HuH-7 (cell line): ENCODE results near the gene EXOSC7.
"Not testable (repeated sequence)": the region's sequence is repeated elsewhere in the genome, so short reads cannot be mapped to it uniquely, and the experiment has no call there.

Experiments used
- DNase-seq: peaks from one replicate; pipeline ENCODE4 v3.0.0; 2011; ENCODE audit warnings: low spot score

The EXOSC7 gene

DNA sequence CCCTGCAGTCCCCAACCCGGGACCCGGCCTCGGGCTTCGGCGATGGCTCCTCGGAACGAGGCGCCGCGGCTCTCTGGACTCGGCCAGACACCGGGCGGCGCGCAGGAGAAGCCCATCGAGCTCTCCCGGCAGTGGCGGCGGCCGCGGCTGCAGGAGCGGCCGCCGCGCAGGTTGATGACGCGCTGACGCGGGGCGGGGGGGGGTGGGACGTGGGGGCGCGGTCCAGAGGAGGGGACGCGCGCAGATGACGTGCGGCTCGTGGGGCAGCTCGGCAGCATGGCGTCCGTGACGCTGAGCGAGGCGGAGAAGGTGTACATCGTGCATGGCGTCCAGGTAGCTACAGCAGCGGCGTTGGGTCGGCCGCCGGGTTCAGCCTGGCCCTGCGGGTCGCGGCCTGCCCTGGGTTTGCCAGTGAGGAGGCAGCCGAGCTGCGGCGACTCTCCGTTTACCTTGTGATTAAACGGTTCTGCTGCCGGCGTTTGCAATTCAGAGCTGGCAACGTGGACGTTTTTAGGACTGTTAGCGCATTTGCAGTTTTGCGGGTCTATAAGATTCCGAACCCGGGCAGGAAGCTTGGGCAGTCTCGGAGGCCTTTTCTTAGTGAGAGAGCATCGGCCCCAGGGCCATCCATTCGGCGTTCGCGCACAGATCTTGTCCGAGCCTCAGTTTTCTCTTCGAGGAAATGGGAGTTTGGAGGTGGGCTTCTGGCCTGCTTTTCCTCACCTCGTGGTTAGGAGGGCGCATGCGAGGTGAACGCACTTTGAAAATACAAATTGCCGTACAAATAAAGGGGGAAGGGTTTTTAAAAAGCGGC is at the start of gene EXOSC7, which contains the start of gene ZDHHC3:
EXOSC7 (plus strand) TSS at position 243 of the 814 bp plus-strand sequence; CDS start at position 277, 34 bp downstream.
ZDHHC3 (minus strand) TSS at position 173 of the 814 bp plus-strand sequence. CDS start 16,738 bp downstream, outside the sequence.
- DNase-seq = peak; percentile 95

DNA sequence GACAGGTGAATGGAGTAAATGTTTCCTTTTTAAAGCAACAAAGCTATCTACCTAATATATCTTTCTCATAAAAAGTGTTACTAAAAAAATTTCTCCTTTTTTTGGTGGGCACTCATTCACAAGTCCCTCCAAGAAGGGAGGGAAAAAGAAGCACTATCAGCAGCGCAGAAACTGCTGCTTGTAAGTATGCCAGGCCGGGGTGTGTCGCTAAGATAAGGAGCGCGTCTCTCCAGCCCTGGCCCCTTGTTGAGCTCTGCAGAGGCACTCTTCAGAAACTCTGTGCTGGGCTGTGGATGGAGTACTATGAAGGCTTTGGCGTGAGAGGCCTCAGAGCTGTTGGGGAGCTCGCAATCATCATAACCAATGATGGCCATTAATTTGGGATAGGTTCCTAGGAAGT is 49.1 kb upstream of the EXOSC7 start:
- no peak for DNase-seq

DNA sequence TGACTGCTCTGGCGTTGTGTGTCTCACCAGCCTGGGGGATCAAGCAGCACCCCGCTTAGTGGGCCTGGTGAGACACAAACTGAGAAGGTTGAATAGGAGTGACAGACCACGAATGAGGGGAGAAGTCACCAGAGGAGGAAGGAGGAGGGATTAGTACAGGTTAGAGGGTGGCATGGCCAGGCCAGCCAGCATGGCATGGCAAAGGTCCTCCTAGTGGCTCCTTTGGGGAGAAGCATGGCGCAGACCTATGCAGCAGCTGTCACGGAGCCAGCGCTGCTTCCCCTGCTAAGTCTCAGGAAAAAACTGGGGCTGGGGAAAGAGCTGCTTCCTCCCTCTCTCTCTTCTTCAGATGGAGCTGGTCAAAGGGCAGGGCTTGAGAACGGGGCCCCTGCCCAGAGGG is 48.7 kb upstream of the EXOSC7 start:
- DNase-seq = no peak

DNA sequence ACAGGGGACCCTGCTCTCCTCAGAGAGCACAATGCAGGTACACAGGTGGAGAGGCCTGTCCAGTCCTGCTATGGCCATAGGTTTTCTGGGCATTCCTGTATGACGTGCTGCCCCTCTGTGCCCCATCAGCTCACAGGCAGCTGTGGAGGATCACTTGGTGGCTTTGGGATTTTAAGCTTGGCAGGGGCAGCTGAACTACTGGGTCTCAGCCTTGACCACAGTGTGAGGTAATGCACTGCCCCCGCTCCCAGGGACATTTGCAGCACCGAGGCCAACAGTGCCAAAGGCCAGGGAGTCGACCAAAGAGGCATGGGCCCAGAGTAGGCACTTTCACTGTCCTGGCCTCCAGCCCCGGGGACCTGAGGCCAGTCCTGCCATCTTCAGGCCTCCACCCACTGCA is 46.3 kb upstream of the EXOSC7 start:
- no peak for DNase-seq

DNA sequence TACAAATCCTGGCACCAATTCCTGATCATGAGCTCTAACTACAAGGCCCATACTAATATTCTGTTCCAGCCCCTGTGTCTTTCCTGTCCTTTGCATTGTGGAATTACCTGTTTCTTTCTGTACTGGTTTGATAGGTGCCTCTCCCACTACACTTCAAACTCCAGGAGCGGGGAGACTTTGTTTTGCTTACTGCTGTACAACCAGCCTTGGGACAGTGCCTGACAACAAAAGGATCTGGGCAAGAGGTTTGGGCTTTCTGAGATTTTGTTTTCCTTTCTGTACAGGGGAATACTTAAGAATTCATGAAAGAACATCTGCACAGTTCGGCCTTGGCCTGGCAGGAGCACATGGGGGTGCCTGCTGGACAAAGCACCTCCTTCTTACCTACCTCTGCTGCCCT is 45.1 kb upstream of the EXOSC7 start:
- DNase-seq = no peak

DNA sequence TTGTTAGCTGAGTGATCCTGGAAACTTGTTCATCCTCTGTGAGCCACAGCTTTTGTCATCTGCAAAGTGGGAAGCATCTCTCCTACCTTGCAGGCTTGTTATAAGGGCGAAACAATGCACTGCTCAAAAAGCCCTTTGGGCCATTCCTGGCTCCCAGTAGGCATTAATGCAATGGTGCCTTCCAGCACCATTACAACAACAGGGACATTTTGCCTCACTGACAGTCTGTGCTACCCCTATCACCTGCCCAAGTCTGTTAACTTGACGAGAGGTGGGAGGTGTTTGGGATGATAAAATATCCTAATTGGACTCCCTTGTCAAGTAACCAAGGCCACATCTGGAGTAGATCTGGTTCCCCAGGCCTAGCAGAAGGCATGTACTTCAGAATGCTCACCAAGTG is 44.3 kb upstream of the EXOSC7 start:
- DNase-seq = no peak

DNA sequence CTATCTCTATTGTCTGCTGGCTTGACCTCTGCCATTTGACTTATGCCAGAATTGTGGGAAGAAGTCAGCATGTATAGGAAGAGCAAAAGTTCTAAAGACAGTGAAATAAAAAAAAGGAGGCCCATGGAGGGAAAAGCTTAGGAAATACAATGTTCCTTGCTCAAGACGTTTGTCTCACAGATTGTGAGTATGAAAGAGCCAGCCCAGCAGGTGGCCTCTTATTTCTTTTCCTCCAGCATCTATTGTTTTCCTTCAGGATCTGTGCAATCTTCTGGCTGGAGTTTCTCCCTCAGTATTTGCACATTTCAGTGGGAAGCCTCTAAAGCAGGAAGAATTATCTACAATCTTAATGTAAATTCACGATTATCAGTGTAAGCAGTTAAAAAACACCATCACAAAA is 43.8 kb upstream of the EXOSC7 start:
- DNase-seq = no peak

DNA sequence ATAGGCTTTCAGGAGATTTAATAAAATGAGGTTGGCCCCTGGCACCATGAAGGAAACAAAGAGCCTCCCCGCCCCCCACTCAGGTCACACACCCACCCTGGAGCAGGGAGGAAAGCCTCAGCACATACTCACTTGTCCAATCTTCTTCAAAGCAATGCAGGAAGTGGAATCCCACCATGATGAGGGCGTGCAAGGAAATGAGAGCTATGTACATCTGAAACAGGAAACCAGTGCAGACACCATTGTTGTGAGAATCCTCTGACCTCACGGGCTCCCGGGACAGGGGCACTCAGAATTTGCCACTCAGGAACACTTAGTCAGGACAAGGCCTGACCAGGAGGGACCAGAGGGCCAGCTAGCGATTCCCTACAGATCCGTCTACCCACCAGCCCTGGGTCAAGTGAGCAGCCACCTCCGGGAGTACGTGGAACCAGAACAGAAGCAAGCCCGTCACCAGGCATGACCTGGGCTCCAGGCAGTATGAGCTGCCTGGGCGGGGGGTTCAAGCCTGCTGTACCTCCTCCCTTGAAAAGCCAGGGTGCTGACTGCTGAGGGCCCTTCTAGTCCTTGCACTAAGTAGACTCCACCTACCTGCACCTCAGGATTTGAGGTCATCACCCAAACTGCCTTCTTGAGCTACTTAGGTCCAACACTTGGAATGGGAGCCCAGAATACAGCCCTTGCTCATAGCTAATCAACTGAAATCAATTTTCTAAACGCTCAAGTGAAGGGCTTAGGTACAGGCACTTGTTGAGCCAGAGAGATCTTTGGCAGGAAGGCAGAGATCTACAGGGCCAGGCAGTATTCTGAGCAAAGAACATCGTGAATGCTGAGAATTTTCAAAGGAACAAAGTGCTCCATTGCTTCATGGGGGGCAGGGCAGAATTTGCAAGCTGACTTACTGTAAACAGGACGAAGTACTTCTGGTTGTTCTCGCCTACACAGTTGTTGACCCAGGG is 42.8 kb upstream of the EXOSC7 start:
- DNase-seq = no peak

DNA sequence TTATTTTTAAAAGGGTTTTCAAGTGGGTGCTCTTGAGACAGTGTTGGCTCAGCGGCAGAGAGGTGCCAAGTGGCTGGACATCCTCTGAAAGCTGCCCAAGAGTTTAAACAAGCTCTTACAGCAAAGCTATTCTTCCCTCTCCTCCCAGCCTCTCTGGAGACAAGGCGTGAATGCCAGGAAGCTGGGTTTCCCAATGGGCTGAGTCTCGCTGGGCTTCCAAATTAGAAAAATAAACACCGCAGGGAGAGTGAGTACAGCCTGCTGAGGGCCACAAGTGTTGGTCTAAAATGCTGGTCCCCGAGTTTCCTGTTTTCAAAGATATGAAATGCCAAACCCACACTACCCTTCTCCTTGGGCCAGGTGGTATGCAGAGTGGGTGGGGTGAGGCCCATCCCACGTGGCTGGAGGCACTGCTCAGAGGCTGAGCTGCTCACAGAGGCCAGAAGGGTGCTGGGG is 36.4 kb upstream of the EXOSC7 start:
- no peak for DNase-seq

DNA sequence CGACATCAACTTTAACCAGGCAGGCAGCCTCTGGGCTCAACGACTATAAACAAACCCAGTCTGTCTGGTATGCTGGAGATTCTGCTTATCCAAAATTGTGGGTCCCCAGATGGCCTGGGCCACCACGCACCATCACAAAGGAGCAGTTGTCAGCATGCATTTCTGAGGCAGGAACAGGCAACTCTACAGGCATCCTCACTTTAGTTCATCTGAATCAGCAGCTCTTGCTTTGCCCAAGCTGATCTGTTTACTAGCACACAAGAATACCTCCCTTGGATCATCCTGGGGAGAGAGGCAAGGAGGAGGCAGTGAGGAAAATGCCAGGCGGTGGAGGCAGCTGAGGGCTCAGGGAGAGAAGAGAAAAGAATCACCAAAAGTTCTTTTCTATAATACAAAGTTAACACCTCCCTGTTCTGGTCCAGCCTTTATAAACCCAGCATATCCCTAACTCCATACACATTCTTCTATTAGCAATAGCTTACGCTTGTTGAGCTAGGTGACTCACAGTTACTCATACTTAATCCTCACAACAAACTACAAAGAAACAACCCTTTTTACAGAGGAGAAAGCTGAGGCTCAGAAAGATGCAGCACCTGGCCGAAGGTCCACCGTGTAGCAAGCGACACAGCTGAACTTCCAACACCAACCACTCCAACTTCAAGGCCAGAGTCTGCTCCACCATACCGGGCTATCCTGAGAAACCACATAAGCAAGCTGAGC is 33.7 kb upstream of the EXOSC7 start:
- no peak for DNase-seq

DNA sequence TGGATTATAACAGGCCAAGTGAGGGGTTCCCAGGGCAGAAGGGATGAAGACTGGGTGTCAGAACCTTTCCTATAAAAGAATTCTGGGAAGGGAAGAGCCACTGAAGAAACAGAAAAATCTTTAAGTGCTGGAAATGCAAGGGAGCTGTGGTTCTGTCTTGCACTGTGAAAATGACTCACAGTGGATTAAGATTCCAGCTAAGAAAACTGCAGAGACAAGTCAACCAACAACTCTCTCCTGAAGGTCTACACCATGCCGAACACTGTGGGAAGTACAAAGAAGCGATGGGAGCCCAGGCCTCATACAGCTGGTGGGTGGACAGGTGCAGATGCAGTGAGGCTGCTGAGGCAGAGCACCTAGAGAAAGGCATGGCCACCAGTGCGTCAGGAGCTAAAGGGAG is 27.8 kb upstream of the EXOSC7 start:
- DNase-seq = no peak

DNA sequence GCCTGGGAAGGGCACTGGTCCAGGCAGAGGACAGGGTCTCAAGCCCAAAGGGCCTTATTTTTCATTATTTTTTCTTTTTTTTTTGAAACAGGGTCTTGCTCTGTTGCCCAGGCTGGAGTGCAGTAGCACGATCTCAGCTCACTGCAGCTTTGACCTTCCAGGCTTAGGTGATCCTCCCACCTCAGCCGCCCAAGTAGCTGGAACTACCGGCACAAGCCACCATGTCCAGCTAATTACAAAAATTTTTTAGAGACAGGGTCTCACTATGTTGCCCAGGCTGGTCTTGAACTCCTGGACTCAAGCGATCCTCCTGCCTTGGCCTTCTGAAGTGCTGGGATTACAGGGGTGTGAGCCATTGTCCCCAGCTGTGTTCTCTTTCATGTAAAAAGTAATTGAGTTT is 26.3 kb upstream of the EXOSC7 start:
- DNase-seq = not testable (repeated sequence)

DNA sequence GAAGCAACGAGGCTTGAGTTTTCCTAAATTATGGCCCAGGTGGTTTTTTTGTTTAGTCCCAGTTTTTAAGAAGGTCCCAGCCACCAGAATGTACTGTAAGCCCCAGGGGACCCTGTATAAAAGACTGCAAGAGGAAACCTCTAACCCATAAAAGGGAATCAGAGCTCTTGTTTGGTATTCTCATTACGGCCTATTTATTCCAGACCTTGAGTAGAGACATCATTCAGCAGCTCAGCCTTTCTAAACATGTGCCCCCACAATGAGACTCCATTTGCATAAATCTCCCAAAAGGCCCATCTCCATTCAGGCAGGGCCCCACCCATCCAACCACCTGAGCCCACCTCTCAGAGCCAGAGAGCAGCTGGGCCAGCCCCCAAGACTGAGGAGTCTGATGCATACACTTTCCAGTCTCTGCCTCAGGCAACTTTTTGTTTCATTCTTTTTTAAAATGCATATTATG is 25.7 kb upstream of the EXOSC7 start:
- no peak for DNase-seq

DNA sequence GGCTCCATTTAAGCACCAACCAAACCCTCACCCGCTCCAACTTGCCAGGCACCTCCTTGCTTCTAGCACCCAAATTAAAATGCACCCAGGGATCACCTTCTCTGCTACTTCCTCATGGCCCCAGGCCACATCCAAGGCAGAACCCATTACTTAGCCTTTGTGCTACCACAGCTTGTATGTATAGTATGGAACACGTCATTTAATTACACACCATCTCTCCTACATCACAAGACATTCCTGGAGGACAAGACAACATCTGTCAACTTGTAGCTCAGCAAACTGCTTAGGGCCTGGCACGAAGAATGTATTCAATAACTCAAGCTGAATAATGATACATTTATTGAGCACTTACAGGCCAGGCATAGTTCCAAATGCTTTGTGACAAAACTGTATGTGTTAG is 23.4 kb upstream of the EXOSC7 start:
- no peak for DNase-seq

DNA sequence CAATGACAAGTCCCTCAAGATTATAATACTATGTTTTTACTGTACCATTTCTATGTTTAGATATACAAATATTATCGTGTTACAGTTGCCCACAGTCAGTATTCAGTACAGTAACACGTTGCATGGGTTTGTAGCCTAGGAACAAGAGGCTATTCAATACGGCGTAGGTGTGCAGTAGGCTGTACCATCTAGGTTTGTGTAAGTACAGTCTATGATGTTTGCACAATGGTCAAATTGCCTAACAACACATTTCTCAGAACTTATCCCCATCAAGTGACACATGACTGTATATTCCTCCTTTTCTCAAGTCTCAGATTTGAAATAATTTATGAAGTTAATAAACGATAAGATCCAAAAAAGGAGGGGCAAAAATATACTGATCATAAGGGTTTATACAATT is 21.7 kb upstream of the EXOSC7 start:
- DNase-seq = no peak

DNA sequence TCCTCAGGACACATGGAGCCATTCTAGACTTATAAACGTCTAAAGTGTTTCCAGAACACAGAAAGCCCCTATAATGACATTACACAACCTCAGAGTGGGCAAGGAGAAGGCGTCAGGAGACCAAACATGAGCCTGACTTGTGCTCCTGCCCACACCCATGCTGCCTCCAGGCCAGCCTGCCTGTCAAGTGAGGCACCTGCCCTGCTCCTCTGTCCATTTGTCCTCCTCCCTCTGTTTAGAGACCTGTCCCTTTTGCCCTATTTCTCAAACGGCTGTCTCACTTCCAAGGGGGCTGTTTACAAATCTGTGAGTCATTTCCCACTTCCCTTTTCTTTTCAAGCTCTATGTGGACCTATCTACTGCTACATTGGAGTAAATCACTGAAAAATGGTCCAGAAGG is 21.1 kb upstream of the EXOSC7 start:
- DNase-seq = no peak

DNA sequence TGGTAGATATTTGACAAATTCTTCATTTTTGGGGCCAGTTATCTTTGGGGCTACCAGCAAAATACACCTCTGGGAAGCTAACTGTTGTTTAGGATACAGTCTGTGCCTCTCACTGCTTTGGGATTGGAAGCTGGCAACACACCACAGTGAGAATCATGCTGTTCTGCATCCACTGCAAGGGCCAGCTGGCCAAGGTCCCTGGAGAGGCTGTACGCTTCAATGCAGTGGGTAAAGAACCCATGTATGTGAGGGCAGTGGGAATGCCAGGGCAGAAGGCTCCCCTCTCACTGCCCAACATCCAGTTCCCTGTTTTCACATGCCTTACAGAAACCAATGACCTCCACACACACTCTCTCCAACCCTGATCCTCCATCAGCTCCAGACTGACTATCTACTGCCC is 20.1 kb upstream of the EXOSC7 start:
- DNase-seq = no peak

DNA sequence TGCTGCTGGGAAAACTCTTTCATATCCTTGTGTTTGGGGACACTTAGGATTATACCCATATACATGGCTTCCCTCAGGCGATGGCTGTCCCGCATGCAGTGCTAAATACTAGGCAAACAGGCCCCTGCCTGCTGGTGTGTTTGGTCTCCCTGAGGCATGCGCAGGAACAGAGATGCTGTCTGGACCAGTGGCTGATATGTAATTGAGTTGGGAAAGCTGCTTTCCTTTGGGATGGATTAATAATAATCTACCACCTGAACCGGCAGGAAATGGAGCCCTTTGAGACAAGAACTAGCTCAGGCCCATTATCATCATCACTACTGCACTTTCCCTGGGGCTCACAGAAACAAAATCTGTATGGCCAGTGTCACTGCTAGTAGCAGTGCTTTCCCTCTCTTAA is 18.1 kb upstream of the EXOSC7 start:
- DNase-seq = no peak

DNA sequence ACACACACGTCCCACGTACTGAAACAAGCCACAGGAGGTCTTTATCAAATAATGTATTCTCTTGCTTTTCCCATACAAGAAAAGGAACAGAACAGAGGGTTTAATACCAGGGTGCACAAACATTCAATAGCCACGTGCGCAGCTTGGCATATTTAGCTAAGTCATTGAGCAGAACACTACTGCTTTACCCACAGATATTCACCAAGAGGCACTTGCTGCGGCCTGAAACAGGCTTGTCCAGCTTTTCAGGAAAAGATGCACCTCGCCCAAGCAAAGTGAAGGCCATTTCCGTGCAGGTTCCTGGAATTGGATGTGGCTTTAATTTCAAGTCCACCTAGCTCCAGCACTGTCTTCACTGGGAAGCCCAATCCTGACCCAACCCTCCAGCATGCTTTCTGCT is 17.7 kb upstream of the EXOSC7 start:
- no peak for DNase-seq

DNA sequence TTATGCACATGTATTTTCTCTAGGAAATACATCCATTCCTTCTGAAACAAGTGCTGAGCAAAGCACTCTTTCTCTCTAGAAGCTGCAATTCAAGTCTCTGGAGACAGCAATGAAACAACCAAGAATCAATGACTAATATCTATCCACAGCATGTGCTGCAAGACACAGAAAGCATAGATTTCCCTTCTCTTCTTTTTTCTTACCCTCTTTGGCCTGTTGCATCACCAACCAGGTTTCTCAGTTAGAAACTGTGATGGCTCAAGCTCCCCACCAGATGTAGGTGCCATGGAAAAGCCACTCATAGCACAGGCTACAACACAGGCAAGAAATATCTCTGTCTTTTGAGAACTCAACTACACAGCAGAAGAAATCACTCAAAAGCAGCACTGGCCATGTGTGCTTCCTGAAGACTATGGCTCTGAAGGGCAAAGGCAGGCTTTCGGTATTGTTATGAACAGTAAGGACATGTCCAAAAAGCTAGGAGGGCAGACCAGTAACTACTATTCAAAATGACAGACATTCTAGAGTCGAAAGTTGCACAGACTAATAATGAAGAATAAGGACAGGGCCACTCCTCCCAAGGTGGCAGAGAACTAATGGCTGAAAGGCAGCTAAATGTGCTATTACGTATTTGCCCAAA is 15.5 kb upstream of the EXOSC7 start:
- no peak for DNase-seq

DNA sequence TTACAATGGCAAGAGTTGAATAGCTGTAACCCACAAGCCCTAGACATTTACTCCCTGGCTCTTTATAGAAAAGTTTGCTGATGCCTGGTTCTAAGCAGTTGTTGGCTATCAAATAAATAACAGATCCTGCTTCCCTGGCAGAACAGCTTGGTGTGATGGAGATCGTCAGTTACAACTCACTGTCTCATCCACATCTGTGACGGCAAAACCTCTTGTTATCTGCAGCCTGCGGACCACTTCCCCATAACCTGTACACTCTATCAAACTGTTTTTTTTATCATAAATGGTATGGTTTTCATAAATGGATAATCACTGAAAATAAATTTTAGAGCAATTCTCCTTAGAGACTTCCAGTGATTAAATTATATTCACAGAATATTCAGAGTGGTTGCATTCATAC is 14.2 kb upstream of the EXOSC7 start:
- no peak for DNase-seq
